Fibroblast of lung (primary cell): ENCODE measurements around the gene HPSE2. TPM values are rescaled to one million over a fixed set of nuclear protein-coding genes. Genes with fewer than 3 reads are reported as not detected.

Source experiments
- DNase-seq, 2 donors: peaks; one replicate each; pipeline versions ENCODE4 v3.0.0 to v3.0.0-alpha.2; 2010; ENCODE audit warnings: low read depth in 2 of 2
- H2AFZ ChIP-seq: 2 replicates; pipeline ENCODE4 v1.5.1; 2012; ENCODE audit warnings: low read length, control low read depth, inconsistent platforms
- H3K27ac ChIP-seq: 2 replicates; pipeline ENCODE4 v1.5.1; 2011; ENCODE audit warnings: low read length, control low read depth; ENCODE audit not compliant: insufficient read depth
- H3K27me3 ChIP-seq: 2 replicates; pipeline ENCODE4 v1.5.1; 2011; ENCODE audit warnings: mild to moderate bottlenecking, low read length; ENCODE audit not compliant: control insufficient read depth, insufficient read depth
- H3K36me3 ChIP-seq: 2 replicates; pipeline ENCODE4 v1.5.1; 2011; ENCODE audit warnings: low read length; ENCODE audit not compliant: control insufficient read depth, insufficient read depth
- H3K4me1 ChIP-seq: 2 replicates; pipeline ENCODE4 v1.5.1; 2011; ENCODE audit warnings: low read length; ENCODE audit not compliant: control insufficient read depth, insufficient read depth; ENCODE audit errors: extremely low read depth
- H3K4me2 ChIP-seq: 2 replicates; pipeline ENCODE4 v1.5.1; 2011; ENCODE audit warnings: low read length, control low read depth; ENCODE audit not compliant: insufficient read depth; ENCODE audit errors: extremely low read depth
- H3K4me3 ChIP-seq, 4 experiments: fragments of 200-600 bp in 1 of 4; sonication (generic) in 1 of 4; replicated peaks in 1 of 4; 2 replicates each; pipeline ENCODE4 v1.5.1; 2011 to 2016; ENCODE audit warnings: low read length in 4 of 4, low read depth in 3 of 4, mild to moderate bottlenecking in 3 of 4, control low read depth in 2 of 4, inconsistent platforms in 1 of 4, mixed read lengths in 1 of 4; ENCODE audit not compliant: insufficient read depth in 1 of 4; ENCODE audit errors: control extremely low read depth in 1 of 4
- H3K79me2 ChIP-seq: 2 replicates; pipeline ENCODE4 v1.5.1; 2012; ENCODE audit warnings: mild to moderate bottlenecking, low read length, inconsistent platforms; ENCODE audit not compliant: control insufficient read depth, insufficient read depth
- H3K9ac ChIP-seq: 2 replicates; pipeline ENCODE4 v1.5.1; 2011; ENCODE audit warnings: mild to moderate bottlenecking, low read length, control low read depth; ENCODE audit not compliant: insufficient read depth
- H3K9me3 ChIP-seq: 2 replicates; pipeline ENCODE4 v1.5.1; 2012; ENCODE audit warnings: low read depth, low read length; ENCODE audit not compliant: control insufficient read depth, insufficient read depth
- H4K20me1 ChIP-seq: 2 replicates; pipeline ENCODE4 v1.5.1; 2011; ENCODE audit warnings: low read length; ENCODE audit not compliant: control insufficient read depth, insufficient read depth; ENCODE audit errors: extremely low read depth
- CTCF ChIP-seq, 2 donors: IDR thresholded peaks in 1 of 2; conservative IDR thresholded peaks in 1 of 2; 1 replicate in 1 of 2; 2 replicates in 1 of 2; pipeline ENCODE4 v1.5.1; 2011 to 2012; ENCODE audit warnings: low read length in 2 of 2, control low read depth in 1 of 2, inconsistent platforms in 1 of 2, low read depth in 1 of 2, mild to moderate bottlenecking in 1 of 2
- EZH2 ChIP-seq: IDR thresholded peaks from 2 replicates; pipeline ENCODE4 v1.5.1; 2012; ENCODE audit warnings: low read length, control low read depth, mild to moderate bottlenecking; ENCODE audit errors: missing control alignments
- polyA plus RNA-seq, 2 donors: library from polyadenylated mRNA; depleted of rRNA in 1 of 2; stranded (reverse) in 1 of 2; unstranded in 1 of 2; fragments of >200 nt; gene quantifications; 2 replicates each; pipeline ENCODE4 v1.2.1, GENCODE V29; 2011 to 2012; ENCODE audit warnings: missing spikeins in 1 of 2
- total RNA-seq: library from RNA; depleted of rRNA; stranded (reverse); fragments of >200 nt; gene quantifications from 2 replicates; pipeline ENCODE4 v1.2.1, GENCODE V29; 2014

HPSE2 gene
- total and polyA plus RNA-seq, 2 donors (not counting 1 experiment from before 2014, with no cell fraction given), result 0.02 to 0.17 TPM

DNA sequence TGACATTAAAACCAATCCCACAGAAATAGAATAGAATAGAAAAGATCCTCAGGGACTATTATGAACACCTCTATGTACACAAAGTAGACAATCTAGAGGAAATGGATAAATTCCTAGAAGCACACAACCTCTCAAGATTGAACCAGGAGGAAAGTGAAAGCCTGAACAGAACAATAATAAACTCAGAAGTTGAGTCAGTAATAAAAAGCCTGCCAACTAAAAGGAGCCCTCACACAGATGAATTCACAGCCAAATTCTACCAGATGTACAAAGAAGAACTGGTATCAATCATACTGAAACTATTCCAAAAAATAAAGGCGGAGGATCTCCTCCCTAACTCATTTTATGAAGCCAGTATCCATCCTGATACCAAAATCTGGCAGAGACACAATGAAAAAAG is 568.6 kb downstream of the HPSE2 start:
- Histone ChIP-seq H3K27me3 (no peaks in the 10 kb centered on the region), H3K27ac (no peak overlapping the region), H3K4me3 (no peak overlapping the region), H3K9me3 (no peaks in the 10 kb centered on the region), H2AFZ (no peak overlapping the region), H3K4me1 (no peaks in the 10 kb centered on the region), H3K9ac (no peak overlapping the region), H3K4me2 (no peak overlapping the region), H4K20me1 (no peaks in the 10 kb centered on the region), H3K79me2 (no peaks in the 10 kb centered on the region), H3K36me3 (no peaks in the 10 kb centered on the region)
- TF ChIP-seq EZH2 (no peak), CTCF (conservative IDR thresholded peaks at IDR 0.05 in 1 of 2, IDR thresholded peaks at IDR 0.05 in 1 of 2; ENCODE audit: low read depth in 1 of 2, low read length in 2 of 2) (no peak)
- peak in 1 of 2 donors; percentile 37 for DNase-seq

GRCh38 chr10:98666276-98666675 is 569.4 kb downstream of the HPSE2 start:
- H3K9ac ChIP-seq, result no peak overlapping the region
- no peaks in the 10 kb centered on the region for H3K27me3 ChIP-seq
- no peak for TF ChIP-seq CTCF (conservative IDR thresholded peaks at IDR 0.05 in 1 of 2, IDR thresholded peaks at IDR 0.05 in 1 of 2; ENCODE audit: low read depth in 1 of 2, low read length in 2 of 2)
- no peak for TF ChIP-seq EZH2
- no peaks in the 10 kb centered on the region for H3K36me3 ChIP-seq
- H3K79me2 ChIP-seq, result no peaks in the 10 kb centered on the region
- no peak overlapping the region for H3K4me2 ChIP-seq
- H3K4me3 ChIP-seq, result no peak overlapping the region
- no peak overlapping the region for H3K27ac ChIP-seq
- DNase-seq, result peak in 1 of 2 donors; percentile 39
- no peaks in the 10 kb centered on the region for H4K20me1 ChIP-seq
- no peak overlapping the region for H2AFZ ChIP-seq
- no peaks in the 10 kb centered on the region for H3K4me1 ChIP-seq
- H3K9me3 ChIP-seq, result no peaks in the 10 kb centered on the region

GRCh38 chr10:98664329-98665042 is 571.2 kb downstream of the HPSE2 start:
- peak in 1 of 2 donors; percentile 14 for DNase-seq
- Histone ChIP-seq H3K79me2 (no peaks in the 10 kb centered on the region), H3K9ac (no peak overlapping the region), H3K27ac (no peak overlapping the region), H3K4me1 (no peaks in the 10 kb centered on the region), H2AFZ (no peak overlapping the region), H4K20me1 (no peaks in the 10 kb centered on the region), H3K4me3 (no peak overlapping the region), H3K4me2 (no peak overlapping the region), H3K9me3 (no peaks in the 10 kb centered on the region), H3K27me3 (no peaks in the 10 kb centered on the region), H3K36me3 (no peaks in the 10 kb centered on the region)
- TF ChIP-seq CTCF (conservative IDR thresholded peaks at IDR 0.05 in 1 of 2, IDR thresholded peaks at IDR 0.05 in 1 of 2; ENCODE audit: low read depth in 1 of 2, low read length in 2 of 2) (peak; percentile 29 to 41), EZH2 (no peak)
